ENCODE data around the gene LARP1. TPM values are rescaled to one million over a fixed set of nuclear protein-coding genes. Genes with fewer than 3 reads are reported as not detected.

LARP1 gene
- total and polyA plus RNA-seq, 2 experiments from 2014 or later = 133 to 302 TPM

GRCh38 chr5:154714266-154714986 is 40.8 kb upstream of the LARP1 start (continued):
- TF ChIP-seq, protein P1, sequence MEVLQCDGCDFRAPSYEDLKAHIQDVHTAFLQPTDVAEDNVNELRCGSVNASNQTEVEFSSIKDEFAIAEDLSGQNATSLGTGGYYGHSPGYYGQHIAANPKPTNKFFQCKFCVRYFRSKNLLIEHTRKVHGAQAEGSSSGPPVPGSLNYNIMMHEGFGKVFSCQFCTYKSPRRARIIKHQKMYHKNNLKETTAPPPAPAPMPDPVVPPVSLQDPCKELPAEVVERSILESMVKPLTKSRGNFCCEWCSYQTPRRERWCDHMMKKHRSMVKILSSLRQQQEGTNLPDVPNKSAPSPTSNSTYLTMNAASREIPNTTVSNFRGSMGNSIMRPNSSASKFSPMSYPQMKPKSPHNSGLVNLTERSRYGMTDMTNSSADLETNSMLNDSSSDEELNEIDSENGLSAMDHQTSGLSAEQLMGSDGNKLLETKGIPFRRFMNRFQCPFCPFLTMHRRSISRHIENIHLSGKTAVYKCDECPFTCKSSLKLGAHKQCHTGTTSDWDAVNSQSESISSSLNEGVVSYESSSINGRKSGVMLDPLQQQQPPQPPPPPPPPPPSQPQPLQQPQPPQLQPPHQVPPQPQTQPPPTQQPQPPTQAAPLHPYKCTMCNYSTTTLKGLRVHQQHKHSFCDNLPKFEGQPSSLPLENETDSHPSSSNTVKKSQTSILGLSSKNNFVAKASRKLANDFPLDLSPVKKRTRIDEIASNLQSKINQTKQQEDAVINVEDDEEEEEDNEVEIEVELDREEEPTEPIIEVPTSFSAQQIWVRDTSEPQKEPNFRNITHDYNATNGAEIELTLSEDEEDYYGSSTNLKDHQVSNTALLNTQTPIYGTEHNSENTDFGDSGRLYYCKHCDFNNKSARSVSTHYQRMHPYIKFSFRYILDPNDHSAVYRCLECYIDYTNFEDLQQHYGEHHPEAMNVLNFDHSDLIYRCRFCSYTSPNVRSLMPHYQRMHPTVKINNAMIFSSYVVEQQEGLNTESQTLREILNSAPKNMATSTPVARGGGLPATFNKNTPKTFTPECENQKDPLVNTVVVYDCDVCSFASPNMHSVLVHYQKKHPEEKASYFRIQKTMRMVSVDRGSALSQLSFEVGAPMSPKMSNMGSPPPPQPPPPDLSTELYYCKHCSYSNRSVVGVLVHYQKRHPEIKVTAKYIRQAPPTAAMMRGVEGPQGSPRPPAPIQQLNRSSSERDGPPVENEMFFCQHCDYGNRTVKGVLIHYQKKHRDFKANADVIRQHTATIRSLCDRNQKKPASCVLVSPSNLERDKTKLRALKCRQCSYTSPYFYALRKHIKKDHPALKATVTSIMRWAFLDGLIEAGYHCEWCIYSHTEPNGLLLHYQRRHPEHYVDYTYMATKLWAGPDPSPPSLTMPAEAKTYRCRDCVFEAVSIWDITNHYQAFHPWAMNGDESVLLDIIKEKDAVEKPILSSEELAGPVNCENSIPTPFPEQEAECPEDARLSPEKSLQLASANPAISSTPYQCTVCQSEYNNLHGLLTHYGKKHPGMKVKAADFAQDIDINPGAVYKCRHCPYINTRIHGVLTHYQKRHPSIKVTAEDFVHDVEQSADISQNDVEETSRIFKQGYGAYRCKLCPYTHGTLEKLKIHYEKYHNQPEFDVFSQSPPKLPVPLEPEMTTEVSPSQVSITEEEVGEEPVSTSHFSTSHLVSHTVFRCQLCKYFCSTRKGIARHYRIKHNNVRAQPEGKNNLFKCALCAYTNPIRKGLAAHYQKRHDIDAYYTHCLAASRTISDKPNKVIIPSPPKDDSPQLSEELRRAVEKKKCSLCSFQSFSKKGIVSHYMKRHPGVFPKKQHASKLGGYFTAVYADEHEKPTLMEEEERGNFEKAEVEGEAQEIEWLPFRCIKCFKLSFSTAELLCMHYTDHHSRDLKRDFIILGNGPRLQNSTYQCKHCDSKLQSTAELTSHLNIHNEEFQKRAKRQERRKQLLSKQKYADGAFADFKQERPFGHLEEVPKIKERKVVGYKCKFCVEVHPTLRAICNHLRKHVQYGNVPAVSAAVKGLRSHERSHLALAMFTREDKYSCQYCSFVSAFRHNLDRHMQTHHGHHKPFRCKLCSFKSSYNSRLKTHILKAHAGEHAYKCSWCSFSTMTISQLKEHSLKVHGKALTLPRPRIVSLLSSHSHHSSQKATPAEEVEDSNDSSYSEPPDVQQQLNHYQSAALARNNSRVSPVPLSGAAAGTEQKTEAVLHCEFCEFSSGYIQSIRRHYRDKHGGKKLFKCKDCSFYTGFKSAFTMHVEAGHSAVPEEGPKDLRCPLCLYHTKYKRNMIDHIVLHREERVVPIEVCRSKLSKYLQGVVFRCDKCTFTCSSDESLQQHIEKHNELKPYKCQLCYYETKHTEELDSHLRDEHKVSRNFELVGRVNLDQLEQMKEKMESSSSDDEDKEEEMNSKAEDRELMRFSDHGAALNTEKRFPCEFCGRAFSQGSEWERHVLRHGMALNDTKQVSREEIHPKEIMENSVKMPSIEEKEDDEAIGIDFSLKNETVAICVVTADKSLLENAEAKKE (CRISPR knock-in tag; IDR thresholded peaks at IDR 0.05) = no peak
- no peak for TF ChIP-seq STAT1 (IDR thresholded peaks at IDR 0.05; ENCODE audit: unreplicated experiment)
- no peak for TF ChIP-seq NANOG (IDR thresholded peaks at IDR 0.05; ENCODE audit: borderline replicate concordance)
- no peak for TF ChIP-seq EZH2 (IDR thresholded peaks at IDR 0.05; ENCODE audit: low read depth, unreplicated experiment)
- no peak for TF ChIP-seq REST (IDR thresholded peaks at IDR 0.05; ENCODE audit: unreplicated experiment)
- TF ChIP-seq, protein P2, sequence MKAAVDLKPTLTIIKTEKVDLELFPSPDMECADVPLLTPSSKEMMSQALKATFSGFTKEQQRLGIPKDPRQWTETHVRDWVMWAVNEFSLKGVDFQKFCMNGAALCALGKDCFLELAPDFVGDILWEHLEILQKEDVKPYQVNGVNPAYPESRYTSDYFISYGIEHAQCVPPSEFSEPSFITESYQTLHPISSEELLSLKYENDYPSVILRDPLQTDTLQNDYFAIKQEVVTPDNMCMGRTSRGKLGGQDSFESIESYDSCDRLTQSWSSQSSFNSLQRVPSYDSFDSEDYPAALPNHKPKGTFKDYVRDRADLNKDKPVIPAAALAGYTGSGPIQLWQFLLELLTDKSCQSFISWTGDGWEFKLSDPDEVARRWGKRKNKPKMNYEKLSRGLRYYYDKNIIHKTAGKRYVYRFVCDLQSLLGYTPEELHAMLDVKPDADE (IDR thresholded peaks at IDR 0.05) = no peak

Measured in GM23338 (cell line).